GM23338 (cell line): ENCODE data around the gene COL9A2. TPM values are rescaled to one million over a fixed set of nuclear protein-coding genes. Genes with fewer than 3 reads are reported as not detected.

Source experiments
- ATAC-seq: fragments of 200-7000 bp; cut with Tn5 transposase; 3 replicates; pipeline ENCODE4 v1.9.1; 2020
- DNase-seq: peaks from one replicate; pipeline ENCODE4 v3.0.0-alpha.2; 2015; ENCODE audit warnings: low spot score
- H2AFZ ChIP-seq: fragments of 200-600 bp; sonication (generic); 2 replicates; pipeline ENCODE4 v1.8.0; 2016; ENCODE audit warnings: antibody characterized with exemption, mild to moderate bottlenecking, moderate library complexity
- H3F3A ChIP-seq: fragments of 200-600 bp; sonication (generic); replicated peaks from 2 replicates; pipeline ENCODE4 v1.8.0; 2017; ENCODE audit warnings: antibody characterized with exemption, mixed run types, low read depth
- H3K27ac ChIP-seq: fragments of 200-600 bp; sonication (generic); 2 replicates; pipeline ENCODE4 v1.6.1; 2016; ENCODE audit warnings: low read depth
- H3K27me3 ChIP-seq: fragments of 200-600 bp; sonication (generic); 2 replicates; pipeline ENCODE4 v1.8.0; 2016; ENCODE audit warnings: mild to moderate bottlenecking, mixed run types, moderate library complexity; ENCODE audit not compliant: insufficient read depth
- H3K36me3 ChIP-seq: fragments of 200-600 bp; sonication (generic); 2 replicates; pipeline ENCODE4 v1.8.0; 2016; ENCODE audit warnings: mild to moderate bottlenecking; ENCODE audit not compliant: insufficient read depth
- H3K4me1 ChIP-seq: fragments of 200-600 bp; sonication (generic); 2 replicates; pipeline ENCODE4 v1.8.0; 2016; ENCODE audit warnings: mild to moderate bottlenecking, moderate library complexity; ENCODE audit not compliant: insufficient read depth
- H3K4me2 ChIP-seq: fragments of 200-600 bp; sonication (generic); 2 replicates; pipeline ENCODE4 v1.7.1; 2017; ENCODE audit warnings: mixed run types
- H3K4me3 ChIP-seq: fragments of 200-600 bp; sonication (generic); 2 replicates; pipeline ENCODE4 v1.6.1; 2016; ENCODE audit warnings: mixed run types
- H3K79me2 ChIP-seq: fragments of 200-600 bp; sonication (generic); replicated peaks from 2 replicates; pipeline ENCODE4 v1.8.0; 2017; ENCODE audit warnings: mild to moderate bottlenecking; ENCODE audit not compliant: insufficient read depth
- H3K9me2 ChIP-seq: fragments of 200-600 bp; sonication (generic); 2 replicates; pipeline ENCODE4 v1.8.0; 2017; ENCODE audit not compliant: insufficient read depth
- H4K20me1 ChIP-seq: fragments of 200-600 bp; sonication (generic); replicated peaks from 2 replicates; pipeline ENCODE4 v1.8.0; 2017; ENCODE audit warnings: mild to moderate bottlenecking; ENCODE audit not compliant: insufficient read depth
- H3K27ac Mint-ChIP-seq: 2 replicates; pipeline ENCODE4 v1.8.0; 2020; ENCODE audit warnings: inconsistent platforms, mild to moderate bottlenecking, moderate library complexity, mixed read lengths
- H3K27me3 Mint-ChIP-seq: 3 replicates; pipeline ENCODE4 v1.8.0; 2022; ENCODE audit warnings: low read depth, mild to moderate bottlenecking, moderate library complexity, mixed read lengths, inconsistent platforms; ENCODE audit not compliant: insufficient read depth, poor library complexity
- H3K36me3 Mint-ChIP-seq: 3 replicates; pipeline ENCODE4 v1.8.0; 2021; ENCODE audit warnings: low read depth, mild to moderate bottlenecking, inconsistent platforms, moderate library complexity, mixed read lengths
- H3K4me1 Mint-ChIP-seq: 3 replicates; pipeline ENCODE4 v1.8.0; 2020; ENCODE audit warnings: mild to moderate bottlenecking, inconsistent platforms, mixed read lengths
- H3K4me3 Mint-ChIP-seq: 3 replicates; pipeline ENCODE4 v1.8.0; 2021; ENCODE audit warnings: moderate library complexity, mild to moderate bottlenecking, inconsistent platforms, mixed read lengths
- H3K9me3 Mint-ChIP-seq: 3 replicates; pipeline ENCODE4 v1.8.0; 2020; ENCODE audit warnings: moderate library complexity, mild to moderate bottlenecking, inconsistent platforms, mixed read lengths
- CREB1 ChIP-seq: fragments of 250-450 bp; sonication (Bioruptor Pico); IDR thresholded peaks from 2 replicates; pipeline ENCODE4 v1.5.0; 2020; ENCODE audit warnings: low read depth, mild to moderate bottlenecking, moderate library complexity
- ETS1 ChIP-seq: IDR thresholded peaks from 2 replicates; pipeline ENCODE4 v1.6.1; 2016; ENCODE audit warnings: antibody characterized with exemption
- EZH2phosphoT487 ChIP-seq: fragments of 200-600 bp; sonication (generic); IDR thresholded peaks from one replicate; pipeline ENCODE4 v1.8.1; 2018; ENCODE audit warnings: antibody characterized with exemption; ENCODE audit not compliant: unreplicated experiment
- JUNB ChIP-seq: IDR thresholded peaks from one replicate; pipeline ENCODE4 v1.6.1; 2016; ENCODE audit warnings: antibody characterized with exemption; ENCODE audit not compliant: unreplicated experiment
- NANOG ChIP-seq: IDR thresholded peaks from 2 replicates; pipeline ENCODE4 v1.6.1; 2016; ENCODE audit warnings: antibody characterized with exemption, borderline replicate concordance
- STAT1 ChIP-seq: IDR thresholded peaks from one replicate; pipeline ENCODE4 v1.6.1; 2016; ENCODE audit warnings: antibody characterized with exemption; ENCODE audit not compliant: unreplicated experiment
- ZNF114 ChIP-seq: fragments of 250-450 bp; sonication (Bioruptor Pico); IDR thresholded peaks from 2 replicates; pipeline ENCODE4 v1.5.0; 2020; ENCODE audit warnings: mild to moderate bottlenecking, moderate library complexity
- polyA plus RNA-seq: library from polyadenylated mRNA; unstranded; fragments of >200 nt; fragmentation: Nextera tagmentation; extraction: Ambion mirVana; gene quantifications from 2 replicates; pipeline ENCODE4 v1.2.1, GENCODE V29; 2016
- total RNA-seq: library from RNA; depleted of rRNA; stranded (reverse); fragments of >200 nt; shearing (Covaris generic); gene quantifications from 2 replicates; pipeline ENCODE4 v1.2.3, GENCODE V29; 2014
- TF ChIP-seq, protein P1 (sequence below): IDR thresholded peaks from one replicate; pipeline ENCODE4 v1.6.1; 2018; ENCODE audit warnings: antibody characterized with exemption; ENCODE audit not compliant: unreplicated experiment
- TF ChIP-seq, protein P2 (sequence below): fragments of 250-450 bp; sonication (Bioruptor Pico); IDR thresholded peaks from 2 replicates; pipeline ENCODE4 v1.5.0; 2020; ENCODE audit warnings: mild to moderate bottlenecking, moderate library complexity

The COL9A2 gene
- total and polyA plus RNA-seq, 2 experiments from 2014 or later, result 2.6 to 2.8 TPM

DNA sequence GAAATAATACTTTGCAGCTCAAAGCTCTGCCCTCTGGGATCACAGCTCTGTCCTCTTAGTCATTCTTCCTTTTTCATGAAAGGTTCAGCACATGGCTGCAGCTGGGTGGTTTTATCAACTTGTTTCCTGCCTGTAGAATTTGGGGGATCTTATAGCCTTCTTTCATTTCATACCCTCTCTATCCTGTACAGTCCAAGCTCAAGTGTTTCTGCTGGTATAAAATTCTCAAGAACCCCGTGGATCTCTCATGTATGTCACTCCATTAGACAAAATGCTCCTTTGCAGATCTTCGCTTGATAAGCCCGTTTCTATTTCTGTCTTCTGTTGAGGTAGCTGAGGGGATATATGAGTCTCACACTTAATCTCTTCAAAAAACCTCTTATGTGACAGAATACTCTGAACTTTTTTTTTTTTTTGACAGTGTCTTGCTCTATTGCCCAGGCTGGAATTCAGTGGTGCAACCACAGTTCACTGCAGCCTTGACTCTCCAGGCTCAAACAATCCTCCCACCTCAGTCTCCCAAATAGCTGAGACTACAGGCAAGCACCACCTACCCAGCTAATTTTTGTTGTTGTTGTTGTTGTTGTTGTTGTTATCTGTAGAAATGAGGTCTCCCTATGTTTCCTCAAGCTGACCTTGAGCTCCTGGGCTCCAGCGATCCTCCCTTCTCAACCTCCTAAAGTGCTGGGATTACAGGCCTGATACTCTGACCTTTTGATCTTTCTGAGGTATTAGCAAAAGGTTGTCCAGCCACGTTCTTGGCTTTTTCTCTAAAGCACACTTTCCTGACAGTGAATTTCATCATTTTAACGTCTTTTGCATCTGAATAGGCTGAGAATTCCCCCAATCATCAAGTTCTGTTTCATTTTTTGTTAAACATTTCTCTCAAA lies 24.6 kb upstream of the COL9A2 start:
- DNase-seq, result no peak
- H3K9me2 ChIP-seq, result no peaks in the 10 kb centered on the region
- no peak overlapping the region for H3K4me3 Mint-ChIP-seq
- H4K20me1 ChIP-seq, result no peaks in the 10 kb centered on the region
- H3K36me3 Mint-ChIP-seq, result no peaks in the 10 kb centered on the region
- H3K4me2 ChIP-seq, result no peak overlapping the region
- no peaks in the 10 kb centered on the region for H3K27me3 ChIP-seq
- no peaks in the 10 kb centered on the region for H3K4me1 ChIP-seq
- no peak overlapping the region for H3K27ac Mint-ChIP-seq
- H3K27me3 Mint-ChIP-seq, result peaks cover 4% of the 10 kb centered on the region
- no peaks in the 10 kb centered on the region for H3F3A ChIP-seq
- no peak overlapping the region for H3K4me3 ChIP-seq
- 0 out of 3 replicates have a peak, but pooled peaks cover 2% of the 10 kb centered on the region for H3K4me1 Mint-ChIP-seq
- H3K79me2 ChIP-seq, result no peaks in the 10 kb centered on the region
- 0 out of 2 replicates have a peak overlapping the region, but pooled peaks have one; percentile 38 for H2AFZ ChIP-seq
- ATAC-seq, result no peak
- TF ChIP-seq, protein P1, sequence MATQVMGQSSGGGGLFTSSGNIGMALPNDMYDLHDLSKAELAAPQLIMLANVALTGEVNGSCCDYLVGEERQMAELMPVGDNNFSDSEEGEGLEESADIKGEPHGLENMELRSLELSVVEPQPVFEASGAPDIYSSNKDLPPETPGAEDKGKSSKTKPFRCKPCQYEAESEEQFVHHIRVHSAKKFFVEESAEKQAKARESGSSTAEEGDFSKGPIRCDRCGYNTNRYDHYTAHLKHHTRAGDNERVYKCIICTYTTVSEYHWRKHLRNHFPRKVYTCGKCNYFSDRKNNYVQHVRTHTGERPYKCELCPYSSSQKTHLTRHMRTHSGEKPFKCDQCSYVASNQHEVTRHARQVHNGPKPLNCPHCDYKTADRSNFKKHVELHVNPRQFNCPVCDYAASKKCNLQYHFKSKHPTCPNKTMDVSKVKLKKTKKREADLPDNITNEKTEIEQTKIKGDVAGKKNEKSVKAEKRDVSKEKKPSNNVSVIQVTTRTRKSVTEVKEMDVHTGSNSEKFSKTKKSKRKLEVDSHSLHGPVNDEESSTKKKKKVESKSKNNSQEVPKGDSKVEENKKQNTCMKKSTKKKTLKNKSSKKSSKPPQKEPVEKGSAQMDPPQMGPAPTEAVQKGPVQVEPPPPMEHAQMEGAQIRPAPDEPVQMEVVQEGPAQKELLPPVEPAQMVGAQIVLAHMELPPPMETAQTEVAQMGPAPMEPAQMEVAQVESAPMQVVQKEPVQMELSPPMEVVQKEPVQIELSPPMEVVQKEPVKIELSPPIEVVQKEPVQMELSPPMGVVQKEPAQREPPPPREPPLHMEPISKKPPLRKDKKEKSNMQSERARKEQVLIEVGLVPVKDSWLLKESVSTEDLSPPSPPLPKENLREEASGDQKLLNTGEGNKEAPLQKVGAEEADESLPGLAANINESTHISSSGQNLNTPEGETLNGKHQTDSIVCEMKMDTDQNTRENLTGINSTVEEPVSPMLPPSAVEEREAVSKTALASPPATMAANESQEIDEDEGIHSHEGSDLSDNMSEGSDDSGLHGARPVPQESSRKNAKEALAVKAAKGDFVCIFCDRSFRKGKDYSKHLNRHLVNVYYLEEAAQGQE, result no peak
- TF ChIP-seq STAT1 (no peak), EZH2phosphoT487 (no peak), JUNB (no peak), CREB1 (CRISPR knock-in tag) (no peak), NANOG (no peak), ETS1 (no peak), ZNF114 (CRISPR knock-in tag) (no peak)
- TF ChIP-seq, protein P2, sequence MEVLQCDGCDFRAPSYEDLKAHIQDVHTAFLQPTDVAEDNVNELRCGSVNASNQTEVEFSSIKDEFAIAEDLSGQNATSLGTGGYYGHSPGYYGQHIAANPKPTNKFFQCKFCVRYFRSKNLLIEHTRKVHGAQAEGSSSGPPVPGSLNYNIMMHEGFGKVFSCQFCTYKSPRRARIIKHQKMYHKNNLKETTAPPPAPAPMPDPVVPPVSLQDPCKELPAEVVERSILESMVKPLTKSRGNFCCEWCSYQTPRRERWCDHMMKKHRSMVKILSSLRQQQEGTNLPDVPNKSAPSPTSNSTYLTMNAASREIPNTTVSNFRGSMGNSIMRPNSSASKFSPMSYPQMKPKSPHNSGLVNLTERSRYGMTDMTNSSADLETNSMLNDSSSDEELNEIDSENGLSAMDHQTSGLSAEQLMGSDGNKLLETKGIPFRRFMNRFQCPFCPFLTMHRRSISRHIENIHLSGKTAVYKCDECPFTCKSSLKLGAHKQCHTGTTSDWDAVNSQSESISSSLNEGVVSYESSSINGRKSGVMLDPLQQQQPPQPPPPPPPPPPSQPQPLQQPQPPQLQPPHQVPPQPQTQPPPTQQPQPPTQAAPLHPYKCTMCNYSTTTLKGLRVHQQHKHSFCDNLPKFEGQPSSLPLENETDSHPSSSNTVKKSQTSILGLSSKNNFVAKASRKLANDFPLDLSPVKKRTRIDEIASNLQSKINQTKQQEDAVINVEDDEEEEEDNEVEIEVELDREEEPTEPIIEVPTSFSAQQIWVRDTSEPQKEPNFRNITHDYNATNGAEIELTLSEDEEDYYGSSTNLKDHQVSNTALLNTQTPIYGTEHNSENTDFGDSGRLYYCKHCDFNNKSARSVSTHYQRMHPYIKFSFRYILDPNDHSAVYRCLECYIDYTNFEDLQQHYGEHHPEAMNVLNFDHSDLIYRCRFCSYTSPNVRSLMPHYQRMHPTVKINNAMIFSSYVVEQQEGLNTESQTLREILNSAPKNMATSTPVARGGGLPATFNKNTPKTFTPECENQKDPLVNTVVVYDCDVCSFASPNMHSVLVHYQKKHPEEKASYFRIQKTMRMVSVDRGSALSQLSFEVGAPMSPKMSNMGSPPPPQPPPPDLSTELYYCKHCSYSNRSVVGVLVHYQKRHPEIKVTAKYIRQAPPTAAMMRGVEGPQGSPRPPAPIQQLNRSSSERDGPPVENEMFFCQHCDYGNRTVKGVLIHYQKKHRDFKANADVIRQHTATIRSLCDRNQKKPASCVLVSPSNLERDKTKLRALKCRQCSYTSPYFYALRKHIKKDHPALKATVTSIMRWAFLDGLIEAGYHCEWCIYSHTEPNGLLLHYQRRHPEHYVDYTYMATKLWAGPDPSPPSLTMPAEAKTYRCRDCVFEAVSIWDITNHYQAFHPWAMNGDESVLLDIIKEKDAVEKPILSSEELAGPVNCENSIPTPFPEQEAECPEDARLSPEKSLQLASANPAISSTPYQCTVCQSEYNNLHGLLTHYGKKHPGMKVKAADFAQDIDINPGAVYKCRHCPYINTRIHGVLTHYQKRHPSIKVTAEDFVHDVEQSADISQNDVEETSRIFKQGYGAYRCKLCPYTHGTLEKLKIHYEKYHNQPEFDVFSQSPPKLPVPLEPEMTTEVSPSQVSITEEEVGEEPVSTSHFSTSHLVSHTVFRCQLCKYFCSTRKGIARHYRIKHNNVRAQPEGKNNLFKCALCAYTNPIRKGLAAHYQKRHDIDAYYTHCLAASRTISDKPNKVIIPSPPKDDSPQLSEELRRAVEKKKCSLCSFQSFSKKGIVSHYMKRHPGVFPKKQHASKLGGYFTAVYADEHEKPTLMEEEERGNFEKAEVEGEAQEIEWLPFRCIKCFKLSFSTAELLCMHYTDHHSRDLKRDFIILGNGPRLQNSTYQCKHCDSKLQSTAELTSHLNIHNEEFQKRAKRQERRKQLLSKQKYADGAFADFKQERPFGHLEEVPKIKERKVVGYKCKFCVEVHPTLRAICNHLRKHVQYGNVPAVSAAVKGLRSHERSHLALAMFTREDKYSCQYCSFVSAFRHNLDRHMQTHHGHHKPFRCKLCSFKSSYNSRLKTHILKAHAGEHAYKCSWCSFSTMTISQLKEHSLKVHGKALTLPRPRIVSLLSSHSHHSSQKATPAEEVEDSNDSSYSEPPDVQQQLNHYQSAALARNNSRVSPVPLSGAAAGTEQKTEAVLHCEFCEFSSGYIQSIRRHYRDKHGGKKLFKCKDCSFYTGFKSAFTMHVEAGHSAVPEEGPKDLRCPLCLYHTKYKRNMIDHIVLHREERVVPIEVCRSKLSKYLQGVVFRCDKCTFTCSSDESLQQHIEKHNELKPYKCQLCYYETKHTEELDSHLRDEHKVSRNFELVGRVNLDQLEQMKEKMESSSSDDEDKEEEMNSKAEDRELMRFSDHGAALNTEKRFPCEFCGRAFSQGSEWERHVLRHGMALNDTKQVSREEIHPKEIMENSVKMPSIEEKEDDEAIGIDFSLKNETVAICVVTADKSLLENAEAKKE (CRISPR knock-in tag), result no peak
- H3K36me3 ChIP-seq, result no peaks in the 10 kb centered on the region
- H3K27ac ChIP-seq, result no peak overlapping the region
- H3K9me3 Mint-ChIP-seq, result no peaks in the 10 kb centered on the region
